Suprapubic skin (tissue), 4 donors: ENCODE measurements around the gene NARF. TPM values are rescaled to one million over a fixed set of nuclear protein-coding genes. Genes with fewer than 3 reads are reported as not detected.

Experiments used
- DNase-seq, 2 donors: peaks; one replicate each; pipeline ENCODE4 v3.0.0-alpha.2; 2019; ENCODE audit warnings: low spot score in 2 of 2
- H3K27ac ChIP-seq: fragments of 200-600 bp; sonication (generic); one replicate; pipeline ENCODE4 v1.5.1; 2019
- H3K27me3 ChIP-seq: fragments of 200-600 bp; sonication (generic); one replicate; pipeline ENCODE4 v1.5.1; 2019
- H3K36me3 ChIP-seq: fragments of 200-600 bp; sonication (generic); one replicate; pipeline ENCODE4 v1.5.1; 2019
- H3K4me1 ChIP-seq: fragments of 200-600 bp; sonication (generic); one replicate; pipeline ENCODE4 v1.5.1; 2019
- H3K4me3 ChIP-seq: fragments of 200-600 bp; sonication (generic); one replicate; pipeline ENCODE4 v1.5.1; 2019; ENCODE audit warnings: mild to moderate bottlenecking
- H3K9me3 ChIP-seq: fragments of 200-600 bp; sonication (generic); one replicate; pipeline ENCODE4 v1.5.1; 2019
- EP300 ChIP-seq: sonication (generic); formaldehyde crosslinking; IDR thresholded peaks from one replicate; pipeline ENCODE4 v1.6.1; 2017; ENCODE audit warnings: antibody characterized with exemption
- POLR2A ChIP-seq, 2 donors: fragments of 450-650 bp; IDR thresholded peaks; one replicate each; pipeline ENCODE4 v1.6.1; 2017; ENCODE audit warnings: antibody characterized with exemption in 2 of 2, mild to moderate bottlenecking in 2 of 2, moderate library complexity in 2 of 2
- POLR2AphosphoS5 ChIP-seq, 3 donors: sonication (generic); formaldehyde crosslinking; IDR thresholded peaks; one replicate each; pipeline ENCODE4 v1.6.1; 2017; ENCODE audit warnings: antibody characterized with exemption in 3 of 3
- WGBS: methylation state at CpG from one replicate; pipeline ENCODE4 v1.1.5; 2018; 5-methylcytosine and 5-hydroxymethylcytosine counted together
- total RNA-seq, 4 donors: library from RNA; depleted of rRNA; stranded (reverse); fragments of >200 nt; gene quantifications; one replicate each; pipeline ENCODE4 v1.1.0, GENCODE V29; 2016
- TF ChIP-seq, protein P1 (sequence below), 2 donors: fragments of 200-600 bp in 1 of 2; fragments of 450-650 bp in 1 of 2; sonication (generic) in 1 of 2; IDR thresholded peaks; one replicate each; pipeline ENCODE4 v1.5.1; 2016 to 2019; ENCODE audit warnings: antibody characterized with exemption in 2 of 2, mild to moderate bottlenecking in 1 of 2, moderate library complexity in 1 of 2

NARF gene
- total RNA-seq, 4 donors from 2014 or later = 37.6 to 105 (median 44.7) TPM

- WGBS = 89% methylated on average over 28 of the region's 29 CpGs
- no peak for DNase-seq
- no peak overlapping the region for H3K27ac ChIP-seq
- peaks cover 10% of the 10 kb centered on the region for H3K36me3 ChIP-seq
- H3K4me1 ChIP-seq = peaks cover 17% of the 10 kb centered on the region
- H3K9me3 ChIP-seq = no peaks in the 10 kb centered on the region
- H3K4me3 ChIP-seq = no peak overlapping the region
- no peaks in the 10 kb centered on the region for H3K27me3 ChIP-seq
- TF ChIP-seq POLR2A (IDR thresholded peaks at IDR 0.05) (no peak), POLR2AphosphoS5 (IDR thresholded peaks at IDR 0.05) (no peak), EP300 (no peak)
- TF ChIP-seq, protein P1, sequence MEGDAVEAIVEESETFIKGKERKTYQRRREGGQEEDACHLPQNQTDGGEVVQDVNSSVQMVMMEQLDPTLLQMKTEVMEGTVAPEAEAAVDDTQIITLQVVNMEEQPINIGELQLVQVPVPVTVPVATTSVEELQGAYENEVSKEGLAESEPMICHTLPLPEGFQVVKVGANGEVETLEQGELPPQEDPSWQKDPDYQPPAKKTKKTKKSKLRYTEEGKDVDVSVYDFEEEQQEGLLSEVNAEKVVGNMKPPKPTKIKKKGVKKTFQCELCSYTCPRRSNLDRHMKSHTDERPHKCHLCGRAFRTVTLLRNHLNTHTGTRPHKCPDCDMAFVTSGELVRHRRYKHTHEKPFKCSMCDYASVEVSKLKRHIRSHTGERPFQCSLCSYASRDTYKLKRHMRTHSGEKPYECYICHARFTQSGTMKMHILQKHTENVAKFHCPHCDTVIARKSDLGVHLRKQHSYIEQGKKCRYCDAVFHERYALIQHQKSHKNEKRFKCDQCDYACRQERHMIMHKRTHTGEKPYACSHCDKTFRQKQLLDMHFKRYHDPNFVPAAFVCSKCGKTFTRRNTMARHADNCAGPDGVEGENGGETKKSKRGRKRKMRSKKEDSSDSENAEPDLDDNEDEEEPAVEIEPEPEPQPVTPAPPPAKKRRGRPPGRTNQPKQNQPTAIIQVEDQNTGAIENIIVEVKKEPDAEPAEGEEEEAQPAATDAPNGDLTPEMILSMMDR (IDR thresholded peaks at IDR 0.05) = no peak
Observed at GRCh38 chr17:82412535-82413520, 45.7 kb upstream of the NARF start.

GRCh38 chr17:82414548-82415281 is 43.8 kb upstream of the NARF start:
- Histone ChIP-seq H3K27me3 (no peaks in the 10 kb centered on the region), H3K27ac (no peak overlapping the region), H3K36me3 (peaks cover 5% of the 10 kb centered on the region), H3K9me3 (no peaks in the 10 kb centered on the region), H3K4me3 (no peak overlapping the region), H3K4me1 (peaks cover 31% of the 10 kb centered on the region)
- WGBS = 28% methylated on average over 37 of the region's 38 CpGs
- TF ChIP-seq EP300 = no peak
- TF ChIP-seq POLR2AphosphoS5 (IDR thresholded peaks at IDR 0.05) = no peak
- TF ChIP-seq POLR2A (IDR thresholded peaks at IDR 0.05) = no peak
- TF ChIP-seq, protein P1 (IDR thresholded peaks at IDR 0.05) = peak; percentile 52 to 56
- DNase-seq = no peak

DNA sequence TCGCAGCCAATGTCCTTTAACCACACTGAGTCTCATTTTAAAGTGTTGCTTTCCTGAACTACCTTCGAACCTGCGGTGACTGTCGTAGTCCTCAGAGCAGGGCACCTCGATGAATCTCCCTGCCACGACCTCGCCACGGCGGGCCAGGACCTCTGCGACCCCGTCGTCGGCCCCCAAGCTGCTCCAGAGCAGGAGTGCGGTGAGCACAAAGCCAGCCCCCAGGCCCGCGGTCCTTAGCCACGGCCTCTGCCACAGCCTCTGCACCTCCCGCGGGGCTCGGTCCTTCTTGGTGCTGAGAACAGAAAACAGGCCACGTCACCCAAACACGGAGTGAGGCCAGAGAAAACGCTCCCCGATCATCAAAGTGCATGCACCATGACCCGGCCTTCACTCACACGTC is 43.2 kb upstream of the NARF start:
- TF ChIP-seq, protein P1 (IDR thresholded peaks at IDR 0.05) = no peak
- no peak for TF ChIP-seq EP300
- TF ChIP-seq POLR2AphosphoS5 (IDR thresholded peaks at IDR 0.05) = no peak
- no peak for TF ChIP-seq POLR2A (IDR thresholded peaks at IDR 0.05)
- H3K36me3 ChIP-seq = peaks cover 5% of the 10 kb centered on the region
- peaks cover 32% of the 10 kb centered on the region for H3K4me1 ChIP-seq
- no peaks in the 10 kb centered on the region for H3K27me3 ChIP-seq
- no peak overlapping the region for H3K27ac ChIP-seq
- WGBS = 95% methylated on average over 21 of the region's 26 CpGs
- no peak for DNase-seq
- H3K9me3 ChIP-seq = no peaks in the 10 kb centered on the region
- no peak overlapping the region for H3K4me3 ChIP-seq

GRCh38 chr17:82415786-82416185 is 42.8 kb upstream of the NARF start:
- H3K9me3 ChIP-seq = no peaks in the 10 kb centered on the region

More at GRCh38 chr17:82415786-82416185, 42.8 kb upstream of the NARF start:
- no peaks in the 10 kb centered on the region for H3K27me3 ChIP-seq
- H3K36me3 ChIP-seq = peaks cover 6% of the 10 kb centered on the region
- no peak for DNase-seq
- 94% methylated on average over 9 of the region's 9 CpGs for WGBS
- no peak for TF ChIP-seq POLR2A (IDR thresholded peaks at IDR 0.05)
- TF ChIP-seq, protein P1 (IDR thresholded peaks at IDR 0.05) = no peak
- TF ChIP-seq EP300 = no peak
- no peak for TF ChIP-seq POLR2AphosphoS5 (IDR thresholded peaks at IDR 0.05)
- H3K4me1 ChIP-seq = peaks cover 32% of the 10 kb centered on the region
- H3K4me3 ChIP-seq = no peak overlapping the region
- H3K27ac ChIP-seq = no peak overlapping the region
